GM18519 (cell line): ENCODE measurements around the gene MFSD6.
"Not testable (repeated sequence)": the region's sequence is repeated elsewhere in the genome, so short reads cannot be mapped to it uniquely, and the experiment has no call there.

Experiments used
- ATAC-seq: cut with Tn5 transposase; IDR thresholded peaks from one replicate; pipeline ENCODE4 v1.9.1; 2021; ENCODE audit warnings: mild to moderate bottlenecking, moderate library complexity; ENCODE audit not compliant: unreplicated experiment, low FRiP score

The MFSD6 gene

DNA sequence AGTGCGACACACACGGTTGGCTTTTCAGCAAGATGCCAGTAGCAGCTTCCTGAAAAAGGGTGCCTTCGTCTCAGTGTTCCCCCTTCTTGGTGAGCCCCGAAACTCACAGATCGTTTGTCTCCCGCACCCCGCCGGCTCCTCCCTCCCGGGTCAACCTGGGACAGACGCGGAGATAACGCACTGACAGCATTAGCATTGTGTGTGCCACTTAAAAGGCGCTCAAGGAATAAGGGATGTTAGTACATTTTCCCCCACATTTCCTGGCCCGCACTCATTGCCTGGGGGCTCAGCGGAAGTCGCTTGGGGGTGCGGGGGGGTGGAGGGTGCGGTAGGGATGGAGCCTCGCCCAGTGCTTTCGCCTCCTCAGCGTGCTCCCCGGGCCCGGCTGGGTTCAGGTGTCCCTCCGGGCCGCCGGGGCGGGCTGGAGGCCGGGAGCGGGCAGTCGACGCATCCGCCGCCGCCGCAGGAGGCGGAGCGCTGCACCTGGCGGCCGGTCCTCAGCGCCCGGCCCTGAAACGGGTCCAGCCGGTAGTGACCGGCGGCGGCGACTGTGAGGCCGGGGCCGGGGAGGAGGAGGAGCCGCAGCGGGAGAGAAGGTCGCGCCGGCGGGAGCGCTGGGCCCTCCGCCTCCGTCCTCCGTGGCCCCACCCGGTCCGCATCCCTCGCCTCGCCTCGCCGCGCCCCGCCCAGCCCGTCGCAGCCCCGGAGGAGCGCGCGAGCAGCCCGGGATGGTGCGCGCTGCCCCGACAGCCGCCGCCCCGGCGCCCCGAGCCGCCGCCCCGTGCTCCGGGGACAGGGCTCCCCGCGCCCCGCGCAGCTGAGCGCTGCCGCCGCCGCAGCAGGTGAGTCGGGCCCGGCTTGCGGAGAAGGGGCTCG, at the start of gene MFSD6:
Gene MFSD6, plus strand, starts transcription at position 694 of the 876 bp plus-strand sequence. CDS start 27,675 bp downstream, outside the sequence.
- ATAC-seq: peak; percentile 40

DNA sequence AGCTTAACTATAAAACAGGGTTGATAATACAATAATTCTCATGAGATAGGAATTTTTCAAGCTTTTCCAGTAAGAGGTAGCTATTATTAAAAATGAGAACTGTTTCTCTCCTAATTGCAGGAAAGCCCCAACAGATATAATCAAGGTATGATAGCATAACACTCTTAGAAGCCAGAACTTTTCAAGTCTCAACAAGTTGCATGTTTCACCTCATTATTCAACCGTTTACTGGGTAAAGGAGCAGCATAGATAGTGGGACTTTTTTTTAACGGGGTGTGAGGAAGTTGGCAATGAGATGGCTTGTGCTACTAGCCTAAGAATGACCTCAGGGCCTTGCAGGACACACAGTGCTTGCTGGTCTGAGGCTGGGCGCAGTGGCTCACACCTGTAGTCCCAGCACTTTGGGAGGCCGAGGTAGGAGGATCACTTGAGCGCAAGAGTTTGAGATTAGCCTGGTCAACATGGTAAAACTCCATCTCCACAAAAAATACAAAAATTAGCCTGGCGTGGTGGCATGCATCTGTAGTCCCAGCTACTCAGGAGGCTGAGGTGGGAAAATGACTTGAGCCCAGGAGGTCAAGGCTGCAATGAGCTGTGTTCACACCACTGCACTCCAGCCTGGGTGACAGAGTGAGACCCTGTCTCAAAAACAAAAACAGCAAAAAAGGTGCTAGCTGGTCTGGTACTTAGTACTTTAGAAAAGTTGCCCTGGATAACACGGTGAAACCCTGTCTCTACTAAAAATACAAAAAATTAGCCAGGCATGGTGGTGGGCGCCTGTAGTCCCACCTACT, 49.3 kb upstream of the MFSD6 start:
- ATAC-seq: not testable (repeated sequence)

DNA sequence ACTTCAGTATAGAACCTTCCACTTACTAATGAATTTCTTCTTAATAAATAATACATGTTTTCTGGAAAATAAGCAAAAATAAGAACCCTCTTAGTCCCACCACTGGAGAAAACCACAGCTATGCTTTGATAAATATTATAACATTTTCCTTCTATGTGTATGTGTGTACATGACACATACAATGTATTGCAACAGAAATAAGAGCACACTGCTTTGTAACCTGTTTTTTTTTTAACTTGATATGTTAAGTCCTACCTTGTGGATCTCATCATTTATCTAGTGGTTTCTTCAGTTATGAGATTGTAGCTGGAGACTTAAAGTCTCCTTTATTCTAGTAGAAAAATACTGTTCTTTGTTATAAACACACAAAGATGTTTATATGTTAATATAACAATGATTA, 47.6 kb upstream of the MFSD6 start:
- no peak for ATAC-seq

DNA sequence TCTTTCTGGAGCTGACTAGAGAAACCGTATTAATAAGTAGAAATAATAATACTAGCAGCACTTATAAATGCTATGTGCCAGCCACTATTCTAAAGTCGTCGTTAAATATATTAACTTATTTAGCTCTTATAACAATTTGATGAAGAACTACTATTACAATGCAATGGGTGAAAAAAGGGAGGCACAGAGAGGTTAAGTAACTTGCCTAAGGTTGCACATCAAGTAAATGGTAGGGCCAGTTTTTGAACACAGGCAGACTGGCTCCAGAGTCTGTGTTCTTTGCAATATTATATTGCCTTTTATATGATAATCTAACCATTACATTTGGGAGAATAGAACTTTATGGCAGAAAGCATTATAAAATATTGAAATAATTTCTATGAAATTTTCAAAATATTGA, 47.2 kb upstream of the MFSD6 start:
- no peak for ATAC-seq

DNA sequence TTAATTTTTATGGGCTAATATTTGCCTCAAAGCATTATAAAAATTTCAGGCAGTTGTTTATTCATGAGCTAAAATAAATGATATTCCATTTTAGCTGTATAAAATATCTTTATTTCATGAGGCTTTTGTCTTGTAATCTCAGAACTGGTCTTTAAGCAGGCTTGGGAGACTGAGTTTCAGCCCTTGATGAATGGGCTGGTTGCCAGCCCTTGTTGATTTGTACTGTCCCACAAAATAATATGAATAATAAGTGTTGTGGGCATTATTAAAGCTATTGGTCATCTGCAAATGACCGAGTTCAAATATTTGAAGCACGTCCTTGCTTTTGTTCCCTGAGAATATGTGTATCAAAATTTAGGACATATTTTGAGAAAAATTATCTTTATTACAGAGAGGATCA, 46.6 kb upstream of the MFSD6 start:
- ATAC-seq: no peak

DNA sequence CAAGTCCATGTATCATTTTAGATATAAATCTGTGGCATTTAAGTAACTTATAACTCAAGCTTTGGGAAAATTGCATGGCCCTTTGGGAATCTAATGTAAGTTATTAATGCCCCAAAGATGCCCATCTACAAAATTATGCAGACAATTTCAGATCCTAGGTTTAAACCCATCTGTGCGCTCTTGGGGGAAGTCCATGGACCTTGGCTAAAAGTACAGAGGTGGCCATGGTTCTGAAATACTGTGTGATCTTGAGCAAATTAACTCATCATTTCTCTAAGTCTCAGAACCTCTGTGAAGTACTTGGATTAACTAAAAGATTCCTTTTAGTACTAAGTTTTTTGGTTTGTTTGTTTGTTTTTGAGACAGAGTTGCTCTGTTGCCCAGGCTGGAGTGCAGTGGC, 45.3 kb upstream of the MFSD6 start:
- ATAC-seq: no peak

DNA sequence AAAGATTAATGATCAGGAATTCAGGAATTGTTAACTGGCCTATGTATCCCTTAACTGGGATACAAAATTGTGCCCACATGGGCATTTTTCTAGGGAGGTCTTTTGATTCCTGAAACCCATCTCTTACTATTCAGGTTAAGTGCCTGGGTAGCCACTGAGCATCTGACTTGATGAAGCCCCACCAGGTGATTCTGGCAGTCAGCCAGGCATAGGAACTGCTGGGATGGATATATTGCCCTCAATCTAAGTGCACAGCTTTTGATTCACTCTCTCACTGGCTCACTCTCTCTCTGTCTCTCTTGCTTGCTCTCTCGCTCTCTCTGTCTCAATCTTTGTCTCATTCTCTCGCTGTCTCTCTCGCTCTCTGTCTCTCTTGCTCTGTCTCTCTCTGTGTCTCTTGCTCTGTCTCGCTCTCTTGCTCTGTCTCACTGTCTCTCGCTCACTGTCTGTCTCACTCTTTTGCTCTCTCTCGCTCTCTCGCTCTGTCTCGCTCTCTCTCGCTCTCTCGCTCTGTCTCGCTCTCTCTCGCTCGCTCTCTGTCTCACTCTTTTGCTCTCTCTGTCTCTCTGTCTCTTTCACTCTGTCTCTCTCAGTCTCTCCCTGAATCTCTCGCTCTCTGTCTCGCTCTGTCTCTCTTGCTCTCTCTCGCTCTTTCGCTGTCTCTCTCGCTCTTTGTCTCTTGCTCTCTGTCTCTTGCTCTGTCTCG, 42.5 kb upstream of the MFSD6 start:
- ATAC-seq: no peak

DNA sequence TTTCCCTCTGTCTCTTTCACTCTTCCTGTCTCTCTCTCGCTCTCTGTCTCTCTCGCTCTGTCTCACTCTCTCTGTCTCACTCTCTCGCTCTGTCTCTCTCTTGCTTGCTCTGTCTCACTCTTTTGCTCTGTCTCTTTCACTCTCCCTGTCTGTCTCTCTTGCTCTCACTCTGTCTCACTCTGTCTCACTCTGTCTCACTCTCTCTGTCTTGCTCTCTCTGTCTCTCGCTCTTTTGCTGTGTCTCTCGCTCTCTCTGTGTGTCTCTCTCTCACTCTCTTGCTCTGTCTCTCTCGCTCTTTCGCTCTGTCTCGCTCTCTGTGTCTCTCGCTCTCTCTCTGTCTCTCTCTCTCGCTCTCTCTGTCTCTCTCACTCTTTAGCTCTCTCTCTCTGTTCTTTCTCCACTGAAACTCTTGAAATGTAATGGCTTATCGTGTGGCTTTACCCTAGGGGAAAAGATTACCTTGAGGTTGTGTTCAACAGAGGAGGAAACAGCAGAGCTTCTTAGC, 41.9 kb upstream of the MFSD6 start:
- no peak for ATAC-seq

DNA sequence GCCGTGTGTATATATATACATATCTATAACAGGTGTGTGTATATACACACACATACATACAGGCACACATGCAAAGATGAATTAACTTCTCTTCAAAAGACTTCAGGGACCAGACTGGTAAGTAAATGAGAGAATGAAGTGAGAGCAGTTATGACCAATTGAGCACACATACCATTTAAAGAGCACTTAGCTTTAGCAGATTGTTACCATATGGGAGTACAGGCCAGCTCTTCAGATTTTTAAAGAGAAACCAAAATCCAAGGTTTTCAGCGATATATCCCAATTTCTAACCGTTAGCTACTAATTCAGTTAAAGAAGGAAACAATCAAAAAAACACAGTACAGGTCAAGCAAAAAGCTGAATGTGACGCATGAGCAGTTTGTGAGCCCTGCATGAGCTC, 41.1 kb upstream of the MFSD6 start:
- no peak for ATAC-seq

DNA sequence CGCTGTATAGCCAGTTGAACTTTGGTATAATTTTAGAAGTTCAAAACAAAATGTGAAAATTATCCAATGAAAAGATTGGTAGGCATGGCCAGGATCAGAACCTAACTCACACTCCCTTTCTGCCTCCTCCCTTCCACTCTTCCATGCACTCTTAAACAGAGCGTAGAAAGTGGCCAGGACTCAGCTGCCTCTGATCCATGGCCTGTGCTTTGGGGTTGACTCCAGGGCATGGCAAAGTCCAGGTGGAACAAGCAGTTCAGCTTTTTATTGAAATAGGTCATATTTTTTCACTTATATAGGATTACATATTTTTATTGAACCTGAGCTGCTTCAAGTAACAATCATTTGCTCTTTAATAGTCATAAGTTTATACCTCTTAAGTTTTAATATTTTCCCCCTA, 38.5 kb upstream of the MFSD6 start:
- ATAC-seq: no peak

DNA sequence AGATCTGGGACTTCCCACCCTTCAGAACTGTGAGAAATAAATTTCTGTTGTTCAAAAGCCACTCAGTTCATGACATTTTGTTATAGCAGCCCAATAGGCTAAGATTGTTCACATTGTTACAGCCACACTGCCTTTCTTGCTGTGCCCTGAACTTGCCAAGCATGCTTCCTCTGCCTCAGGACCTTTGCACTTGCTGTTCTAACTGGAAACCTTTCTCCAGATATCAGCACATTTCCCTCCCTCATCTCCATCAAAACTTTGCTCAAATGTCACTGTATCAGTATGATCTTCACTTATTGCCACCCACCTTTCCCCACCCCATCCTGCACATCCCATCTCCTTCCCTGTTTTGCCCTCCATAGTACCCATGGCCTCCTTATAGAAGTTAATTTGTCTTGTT, 32.1 kb upstream of the MFSD6 start:
- ATAC-seq: no peak

DNA sequence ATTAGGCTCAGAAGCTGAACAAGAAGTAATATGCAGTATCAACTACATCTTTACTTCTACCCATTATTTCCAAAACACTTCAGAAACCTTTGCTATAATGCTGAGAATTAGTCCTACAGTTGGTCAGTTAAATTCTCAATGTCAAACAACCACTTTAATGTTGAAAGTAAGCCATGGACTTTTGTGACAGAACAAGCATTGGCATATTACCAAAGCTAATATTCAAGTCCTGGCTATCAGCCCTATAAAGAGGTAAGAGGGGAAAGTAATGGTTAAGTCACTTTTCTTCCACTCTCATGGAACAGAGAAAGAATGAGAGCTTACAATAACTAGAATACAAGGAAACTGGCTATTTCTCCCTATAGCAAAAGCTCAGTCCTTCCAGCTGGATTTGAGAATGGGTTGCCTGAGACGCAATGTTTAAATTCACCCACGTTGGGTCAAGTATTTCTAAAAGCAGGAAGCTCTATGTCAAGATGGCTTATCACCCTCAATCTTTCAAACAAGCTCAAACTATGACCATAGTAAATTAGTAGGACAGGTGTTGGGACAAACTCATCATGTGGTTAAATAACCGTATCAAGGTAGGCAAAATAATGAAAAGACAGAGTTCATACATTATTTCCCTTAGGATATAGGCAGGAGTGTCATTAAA, 31.4 kb upstream of the MFSD6 start:
- ATAC-seq: no peak

DNA sequence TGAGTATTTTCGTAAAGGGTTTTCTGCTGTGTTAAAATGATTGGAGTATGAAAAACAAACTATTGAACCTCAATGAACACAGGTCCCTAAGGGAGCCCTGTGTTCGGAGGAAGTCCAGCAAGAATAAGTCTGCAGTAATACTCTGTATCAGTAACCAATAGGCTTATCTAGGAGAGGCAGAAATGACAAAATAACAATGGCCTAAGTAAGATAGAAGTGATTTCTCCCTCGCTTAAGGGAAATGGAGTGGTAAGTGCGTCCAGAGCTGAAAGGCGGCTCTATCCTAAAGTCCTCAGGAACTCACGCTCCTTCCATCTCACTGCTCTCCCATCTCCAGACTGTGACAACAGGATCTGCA, 29.3 kb upstream of the MFSD6 start:
- no peak for ATAC-seq

DNA sequence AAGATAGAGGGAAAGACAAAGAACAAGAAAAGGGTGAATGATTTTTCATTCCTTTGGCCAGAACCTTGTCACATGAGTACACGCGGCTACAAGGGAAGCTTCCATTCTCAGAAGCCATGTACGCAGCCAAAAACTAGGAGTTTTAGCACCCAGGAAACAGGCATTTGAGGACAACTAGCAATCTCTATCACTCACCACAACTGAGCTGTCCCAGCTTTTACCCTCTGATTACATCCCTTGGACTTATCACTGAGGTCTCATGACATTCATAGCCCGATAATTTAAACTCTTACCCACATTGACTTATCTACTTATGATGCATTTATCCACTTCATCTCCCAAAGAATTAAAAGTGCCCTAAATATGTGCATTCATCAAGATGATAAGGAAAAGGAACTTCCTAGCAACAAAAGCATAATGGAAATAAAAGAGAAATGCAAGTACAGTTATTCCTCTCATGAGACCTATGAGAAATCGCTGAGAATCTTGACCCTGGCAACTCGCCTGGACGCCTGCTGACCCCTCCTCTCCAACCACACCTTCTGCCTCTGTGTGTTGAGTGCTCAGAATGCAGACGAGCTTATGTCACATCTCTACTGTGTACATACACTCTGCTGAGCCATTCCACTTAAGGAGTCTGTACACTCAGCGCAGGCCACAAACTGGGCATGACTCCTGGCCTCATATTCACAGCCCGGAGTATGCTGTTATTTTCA, 28.7 kb upstream of the MFSD6 start:
- no peak for ATAC-seq

DNA sequence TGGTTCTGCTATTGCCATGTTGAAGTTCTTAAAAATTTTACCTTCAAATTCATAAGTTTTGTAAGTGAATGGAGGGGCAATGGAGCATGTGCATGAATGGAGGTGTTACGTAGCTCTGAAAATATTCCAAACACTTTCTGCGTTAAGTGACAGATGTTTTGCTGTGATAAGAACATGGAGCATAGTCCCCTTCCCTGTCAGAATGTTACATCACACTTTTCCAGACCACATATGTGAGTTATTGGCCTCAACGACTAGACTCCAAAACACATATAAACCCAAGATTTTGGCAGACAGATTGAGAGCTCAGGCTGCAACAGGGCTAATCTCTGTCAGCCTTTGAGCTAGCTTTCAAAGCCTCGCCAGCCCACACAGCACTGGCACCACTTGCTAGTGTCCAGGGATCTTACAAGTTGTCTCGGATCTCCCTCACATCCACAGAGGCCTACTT, 27.2 kb upstream of the MFSD6 start:
- ATAC-seq: no peak

DNA sequence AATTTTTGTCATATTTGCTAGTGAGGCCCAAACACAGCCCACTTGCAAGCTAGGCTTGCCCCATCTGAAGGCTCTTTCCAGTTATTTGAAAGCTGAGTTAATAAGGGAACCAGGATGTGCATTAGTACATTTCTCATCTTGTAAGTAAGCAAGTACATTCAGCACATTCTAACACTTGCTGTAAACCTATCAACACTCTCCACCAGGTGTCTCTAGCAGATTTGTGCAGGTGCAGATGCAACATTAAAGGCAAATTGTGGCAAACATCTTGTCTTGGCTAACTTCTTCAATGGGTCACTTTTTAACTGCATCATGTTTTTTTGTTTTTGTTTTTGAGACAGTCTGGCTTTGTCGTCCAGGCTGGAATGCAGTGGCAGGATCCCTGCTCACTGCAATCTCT, 25.3 kb upstream of the MFSD6 start:
- ATAC-seq: peak; percentile 79

DNA sequence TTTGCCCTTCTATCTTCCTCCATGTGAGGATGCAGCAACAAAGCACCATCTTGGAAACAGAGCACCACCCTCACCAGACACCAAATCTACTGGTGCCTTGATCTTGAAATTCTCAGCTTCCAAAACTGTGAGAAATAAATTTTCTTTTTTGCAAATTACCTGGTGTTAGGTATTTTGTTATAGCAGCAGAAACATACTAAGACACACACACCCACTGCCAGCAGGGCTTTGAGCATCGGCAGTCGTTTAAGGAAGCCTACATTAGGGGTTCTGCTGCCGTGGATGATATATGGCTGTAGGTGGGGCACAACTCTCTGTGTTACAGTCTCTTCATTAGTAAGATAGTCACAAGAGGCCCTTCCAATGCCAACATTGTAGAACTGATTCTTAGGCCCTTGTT, 20.7 kb upstream of the MFSD6 start:
- no peak for ATAC-seq

DNA sequence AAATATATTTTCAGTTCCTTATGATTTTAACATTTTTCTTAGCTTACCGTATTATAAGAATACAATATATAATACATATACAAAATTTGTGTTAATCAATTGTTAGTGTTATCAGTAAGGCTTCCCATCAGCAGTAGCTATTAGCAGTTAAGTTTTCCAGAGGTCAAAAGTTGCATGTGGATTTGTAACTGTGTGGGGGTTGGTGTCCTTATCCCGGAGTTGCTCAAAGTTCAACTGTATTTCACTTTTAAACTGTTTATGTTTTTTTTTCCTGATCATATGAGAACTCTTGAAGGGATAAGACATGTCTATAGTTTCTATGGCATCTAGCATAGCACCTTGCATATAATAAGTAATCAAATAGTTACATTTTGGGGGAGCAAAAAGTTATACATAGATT, 11.9 kb upstream of the MFSD6 start:
- ATAC-seq: no peak

DNA sequence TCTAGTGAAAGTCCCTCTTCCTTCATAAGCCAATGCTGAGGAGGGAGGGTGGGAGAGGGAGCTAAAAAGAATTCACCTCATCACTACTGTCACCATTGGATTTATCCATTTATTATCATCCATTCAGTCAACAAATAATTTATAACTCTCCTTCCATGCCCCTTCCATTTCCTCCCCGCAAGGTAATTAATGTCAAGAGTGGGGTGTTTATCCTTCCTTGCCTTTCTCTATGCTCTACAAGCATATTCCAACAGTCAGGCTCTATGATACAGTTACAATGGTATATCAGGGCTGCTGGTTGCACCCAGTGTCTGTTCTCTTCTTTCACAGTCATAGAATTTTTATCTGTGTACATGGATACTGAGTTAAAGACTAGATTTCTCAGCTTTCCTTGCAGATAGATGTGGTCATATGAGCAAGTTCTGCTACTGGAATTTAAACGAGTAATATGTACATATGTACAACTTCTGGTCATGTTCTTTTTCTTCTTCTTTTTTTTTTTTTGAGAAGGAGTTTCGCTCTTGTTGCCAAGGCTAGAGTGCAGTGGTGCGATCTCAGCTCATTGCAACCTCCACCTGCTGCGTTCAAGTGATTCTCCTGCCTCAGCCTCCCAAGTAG, 5.1 kb upstream of the MFSD6 start:
- ATAC-seq: no peak
